ENCODE measurements around the gene TFAP2A. TPM values are rescaled to one million over a fixed set of nuclear protein-coding genes. Genes with fewer than 3 reads are reported as not detected.

TFAP2A gene
- total RNA-seq, 1 donor from 2014 or later: not detected

GRCh38 chr6:10406556-10406955 is 8.3 kb downstream of the TFAP2A start:
- Mint-ChIP-seq H3K4me3 (no peak overlapping the region), H3K27me3 (peaks cover 79% of the 10 kb centered on the region), H3K4me1 (peaks cover 19% of the 10 kb centered on the region), H3K27ac (no peak overlapping the region), H3K9me3 (peaks cover 42% of the 10 kb centered on the region), H3K36me3 (ENCODE audit: low read depth) (peaks cover 17% of the 10 kb centered on the region)
- intact Hi-C loops (cut with micrococcal nuclease): loop anchor here (2.0 to 10.0 kb wide), 2 partner anchors 14 to 318 kb away; partner anchors contain the start of gene TMEM14C
- DNase-seq: no peak

- intact Hi-C loops (cut with micrococcal nuclease): loop anchor here (2.0 to 10.0 kb wide), 2 partner anchors 319 to 433 kb away; partner anchors contain the start of genes MAK and TMEM14C
- Mint-ChIP-seq H3K4me1 (peaks cover 12% of the 10 kb centered on the region), H3K9me3 (peaks cover 36% of the 10 kb centered on the region), H3K27ac (peak overlapping the region; percentile 47), H3K36me3 (ENCODE audit: low read depth) (peaks cover 14% of the 10 kb centered on the region), H3K4me3 (peak overlapping the region; percentile 83), H3K27me3 (peaks cover 77% of the 10 kb centered on the region)
- no peak for DNase-seq
Observed at GRCh38 chr6:10405513-10405900, 9.4 kb downstream of the TFAP2A start.

DNA sequence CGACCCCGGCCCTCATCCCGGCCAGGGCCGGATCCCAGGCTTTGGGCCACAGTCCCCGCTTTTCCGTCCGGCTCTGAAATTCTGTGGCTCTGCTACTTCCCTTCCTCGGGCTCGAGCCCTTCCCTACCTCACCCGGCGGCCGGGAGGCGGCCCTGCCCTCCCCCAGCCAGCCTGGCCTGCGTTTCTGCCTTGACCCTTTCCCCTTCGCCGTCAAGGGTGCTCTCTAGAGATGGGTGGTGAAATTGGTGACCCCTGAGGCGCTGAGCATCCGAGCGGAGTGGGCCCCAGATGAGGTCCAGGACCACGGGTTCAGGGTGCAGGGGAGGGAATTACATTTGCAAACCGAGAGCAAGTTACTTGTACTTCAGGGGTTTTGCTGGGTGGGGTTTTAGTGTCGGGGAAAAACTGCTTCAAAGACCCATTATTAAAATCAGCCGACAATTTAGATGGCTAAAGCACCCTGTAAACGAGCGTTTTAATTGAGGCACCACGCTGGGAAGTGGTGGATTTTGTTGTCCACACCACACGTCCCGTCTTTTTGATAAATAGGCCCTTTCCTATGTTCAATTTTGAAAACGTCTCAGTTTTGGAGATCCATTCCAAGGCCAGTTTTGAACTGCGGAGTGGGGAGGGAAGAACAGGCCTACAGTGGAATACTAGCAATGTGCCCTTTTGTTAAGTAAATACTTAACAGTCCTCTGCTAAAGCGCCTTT is 9.9 kb downstream of the TFAP2A start:
- intact Hi-C loops (cut with micrococcal nuclease): loop anchor here (1.0 to 10.0 kb wide), 3 partner anchors 7 to 434 kb away; partner anchors contain the start of genes MAK and TMEM14C
- H3K36me3 Mint-ChIP-seq (ENCODE audit: low read depth): peaks cover 14% of the 10 kb centered on the region
- DNase-seq: no peak
- H3K9me3 Mint-ChIP-seq: peaks cover 32% of the 10 kb centered on the region
- H3K27ac Mint-ChIP-seq: peak overlapping the region; percentile 47
- H3K4me3 Mint-ChIP-seq: peak overlapping the region; percentile 83
- peaks cover 8% of the 10 kb centered on the region for H3K4me1 Mint-ChIP-seq
- H3K27me3 Mint-ChIP-seq: peaks cover 76% of the 10 kb centered on the region

- Mint-ChIP-seq H3K27me3 (peaks cover 74% of the 10 kb centered on the region), H3K9me3 (peaks cover 25% of the 10 kb centered on the region), H3K4me1 (peaks cover 4% of the 10 kb centered on the region), H3K36me3 (ENCODE audit: low read depth) (peaks cover 9% of the 10 kb centered on the region), H3K27ac (peak overlapping the region; percentile 82), H3K4me3 (peak overlapping the region; percentile 83)
- peak; percentile 97 for DNase-seq
- intact Hi-C loops (cut with micrococcal nuclease): loop anchor here (1.0 to 10.0 kb wide), 3 partner anchors 8 to 435 kb away; partner anchors contain the start of genes MAK and TMEM14C
Observed at GRCh38 chr6:10404107-10404798, 10.6 kb downstream of the TFAP2A start.

- H3K27ac Mint-ChIP-seq: peak overlapping the region; percentile 61
- H3K4me3 Mint-ChIP-seq: peak overlapping the region; percentile 80
- H3K4me1 Mint-ChIP-seq: peaks cover 4% of the 10 kb centered on the region
- H3K9me3 Mint-ChIP-seq: peaks cover 31% of the 10 kb centered on the region
- H3K36me3 Mint-ChIP-seq (ENCODE audit: low read depth): peaks cover 9% of the 10 kb centered on the region
- H3K27me3 Mint-ChIP-seq: peaks cover 76% of the 10 kb centered on the region
- intact Hi-C loops (cut with micrococcal nuclease): loop anchor here (1.0 to 10.0 kb wide), 3 partner anchors 9 to 435 kb away; partner anchors contain the start of genes MAK and TMEM14C
- DNase-seq: no peak
Observed at GRCh38 chr6:10403385-10404106, 11.3 kb downstream of the TFAP2A start.

GRCh38 chr6:10402648-10403311 is 12.1 kb downstream of the TFAP2A start:
- Mint-ChIP-seq H3K27me3 (peaks cover 74% of the 10 kb centered on the region), H3K27ac (peak overlapping the region; percentile 61), H3K4me3 (peak overlapping the region; percentile 80), H3K36me3 (ENCODE audit: low read depth) (peaks cover 9% of the 10 kb centered on the region), H3K9me3 (peaks cover 31% of the 10 kb centered on the region), H3K4me1 (peaks cover 4% of the 10 kb centered on the region)
- no peak for DNase-seq
- intact Hi-C loops (cut with micrococcal nuclease): loop anchor here (10.0 kb wide), 1 partner anchor 322 kb away; the partner anchor contains the start of gene TMEM14C

DNA sequence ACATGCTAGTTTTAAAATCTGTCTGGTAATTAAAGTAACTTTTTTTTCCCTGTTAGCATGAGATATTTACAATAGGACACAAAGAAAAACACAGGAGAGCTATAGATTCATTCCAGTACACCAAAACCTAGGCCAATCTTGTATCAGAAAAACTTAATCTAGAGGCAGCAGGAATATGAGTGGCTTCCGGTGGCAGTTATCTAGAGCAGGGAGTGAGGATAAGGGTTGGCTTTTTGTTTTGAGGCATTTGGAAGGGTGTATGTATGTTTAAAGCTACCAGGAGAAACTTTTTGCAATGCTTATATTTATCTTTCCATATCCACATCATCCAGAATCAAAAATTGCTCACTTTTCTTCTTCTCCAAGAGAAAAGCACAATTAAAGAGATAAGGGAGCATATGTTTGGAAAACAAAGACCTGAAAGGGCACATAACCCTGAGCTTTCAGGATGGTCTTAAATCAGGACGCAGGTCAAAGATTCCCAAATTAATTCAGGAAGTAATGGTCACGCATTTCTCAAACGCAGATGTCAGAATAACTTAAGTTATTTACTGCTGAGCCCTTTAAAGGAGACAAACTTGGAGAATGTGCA is 13.1 kb downstream of the TFAP2A start:
- intact Hi-C loops (cut with micrococcal nuclease): loop anchor here (10.0 kb wide), 1 partner anchor 323 kb away; the partner anchor contains the start of gene TMEM14C
- H3K36me3 Mint-ChIP-seq (ENCODE audit: low read depth): peaks cover 9% of the 10 kb centered on the region
- peaks cover 73% of the 10 kb centered on the region for H3K27me3 Mint-ChIP-seq
- H3K9me3 Mint-ChIP-seq: peaks cover 34% of the 10 kb centered on the region
- H3K4me3 Mint-ChIP-seq: no peak overlapping the region
- no peak for DNase-seq
- H3K4me1 Mint-ChIP-seq: peaks cover 4% of the 10 kb centered on the region
- H3K27ac Mint-ChIP-seq: no peak overlapping the region

- peaks cover 71% of the 10 kb centered on the region for H3K27me3 Mint-ChIP-seq
- peaks cover 32% of the 10 kb centered on the region for H3K9me3 Mint-ChIP-seq
- no peak overlapping the region for H3K27ac Mint-ChIP-seq
- H3K36me3 Mint-ChIP-seq (ENCODE audit: low read depth): peaks cover 8% of the 10 kb centered on the region
- no peak for DNase-seq
- H3K4me1 Mint-ChIP-seq: peaks cover 4% of the 10 kb centered on the region
- no peak overlapping the region for H3K4me3 Mint-ChIP-seq
- intact Hi-C loops (cut with micrococcal nuclease): loop anchor here (10.0 kb wide), 1 partner anchor 324 kb away; the partner anchor contains the start of gene TMEM14C
Observed at GRCh38 chr6:10401004-10401536, 13.8 kb downstream of the TFAP2A start.

- Mint-ChIP-seq H3K27me3 (peaks cover 70% of the 10 kb centered on the region), H3K27ac (no peak overlapping the region), H3K4me1 (peaks cover 4% of the 10 kb centered on the region), H3K36me3 (ENCODE audit: low read depth) (peaks cover 4% of the 10 kb centered on the region), H3K4me3 (no peak overlapping the region), H3K9me3 (peaks cover 31% of the 10 kb centered on the region)
- intact Hi-C loops (cut with micrococcal nuclease): loop anchor here (10.0 kb wide), 1 partner anchor 324 kb away; the partner anchor contains the start of gene TMEM14C
- DNase-seq: no peak
Observed at GRCh38 chr6:10400330-10400729, 14.5 kb downstream of the TFAP2A start.

- intact Hi-C loops (cut with micrococcal nuclease): no loop called here
- no peak for DNase-seq
- Mint-ChIP-seq H3K9me3 (peaks cover 31% of the 10 kb centered on the region), H3K27ac (no peak overlapping the region), H3K27me3 (peaks cover 75% of the 10 kb centered on the region), H3K4me1 (peaks cover 3% of the 10 kb centered on the region), H3K36me3 (ENCODE audit: low read depth) (peaks cover 3% of the 10 kb centered on the region), H3K4me3 (no peak overlapping the region)
Observed at GRCh38 chr6:10399451-10399850, 15.4 kb downstream of the TFAP2A start.

- Mint-ChIP-seq H3K4me3 (no peak overlapping the region), H3K9me3 (peaks cover 31% of the 10 kb centered on the region), H3K4me1 (peaks cover 2% of the 10 kb centered on the region), H3K36me3 (ENCODE audit: low read depth) (peaks cover 3% of the 10 kb centered on the region), H3K27me3 (peaks cover 83% of the 10 kb centered on the region), H3K27ac (no peak overlapping the region)
- intact Hi-C loops (cut with micrococcal nuclease): no loop called here
- DNase-seq: no peak
Observed at GRCh38 chr6:10398446-10399218, 16.2 kb downstream of the TFAP2A start.
